Adipocyte (in vitro differentiated cells): ENCODE data around the gene TMED7.
"Not testable (repeated sequence)": the region's sequence is repeated elsewhere in the genome, so short reads cannot be mapped to it uniquely, and the experiment has no call there.

Source experiments
- DNase-seq: peaks from one replicate; pipeline ENCODE4 v3.0.0-alpha.2; 2015; ENCODE audit warnings: low read depth
- H3K27me3 ChIP-seq: replicated peaks from 2 replicates; pipeline ENCODE4 v1.7.0; 2013; ENCODE audit warnings: mild to moderate bottlenecking, low read length, moderate library complexity; ENCODE audit not compliant: control insufficient read depth, insufficient read depth
- H3K36me3 ChIP-seq: 2 replicates; pipeline ENCODE4 v1.7.0; 2013; ENCODE audit warnings: low read length, mild to moderate bottlenecking, moderate library complexity; ENCODE audit not compliant: control insufficient read depth, insufficient read depth, severe bottlenecking
- H3K4me1 ChIP-seq: 2 replicates; pipeline ENCODE4 v1.7.0; 2013; ENCODE audit warnings: mild to moderate bottlenecking, low read length, moderate library complexity; ENCODE audit not compliant: control insufficient read depth, insufficient read depth
- H3K4me3 ChIP-seq: 2 replicates; pipeline ENCODE4 v1.7.0; 2013; ENCODE audit warnings: mild to moderate bottlenecking, low read length, moderate library complexity
- H3K9ac ChIP-seq: 2 replicates; pipeline ENCODE4 v1.7.0; 2013; ENCODE audit warnings: mild to moderate bottlenecking, low read length, moderate library complexity
- H3K9me3 ChIP-seq: 2 replicates; pipeline ENCODE4 v1.7.0; 2013; ENCODE audit warnings: mild to moderate bottlenecking, low read length, moderate library complexity; ENCODE audit not compliant: control insufficient read depth

TMED7 gene

DNA sequence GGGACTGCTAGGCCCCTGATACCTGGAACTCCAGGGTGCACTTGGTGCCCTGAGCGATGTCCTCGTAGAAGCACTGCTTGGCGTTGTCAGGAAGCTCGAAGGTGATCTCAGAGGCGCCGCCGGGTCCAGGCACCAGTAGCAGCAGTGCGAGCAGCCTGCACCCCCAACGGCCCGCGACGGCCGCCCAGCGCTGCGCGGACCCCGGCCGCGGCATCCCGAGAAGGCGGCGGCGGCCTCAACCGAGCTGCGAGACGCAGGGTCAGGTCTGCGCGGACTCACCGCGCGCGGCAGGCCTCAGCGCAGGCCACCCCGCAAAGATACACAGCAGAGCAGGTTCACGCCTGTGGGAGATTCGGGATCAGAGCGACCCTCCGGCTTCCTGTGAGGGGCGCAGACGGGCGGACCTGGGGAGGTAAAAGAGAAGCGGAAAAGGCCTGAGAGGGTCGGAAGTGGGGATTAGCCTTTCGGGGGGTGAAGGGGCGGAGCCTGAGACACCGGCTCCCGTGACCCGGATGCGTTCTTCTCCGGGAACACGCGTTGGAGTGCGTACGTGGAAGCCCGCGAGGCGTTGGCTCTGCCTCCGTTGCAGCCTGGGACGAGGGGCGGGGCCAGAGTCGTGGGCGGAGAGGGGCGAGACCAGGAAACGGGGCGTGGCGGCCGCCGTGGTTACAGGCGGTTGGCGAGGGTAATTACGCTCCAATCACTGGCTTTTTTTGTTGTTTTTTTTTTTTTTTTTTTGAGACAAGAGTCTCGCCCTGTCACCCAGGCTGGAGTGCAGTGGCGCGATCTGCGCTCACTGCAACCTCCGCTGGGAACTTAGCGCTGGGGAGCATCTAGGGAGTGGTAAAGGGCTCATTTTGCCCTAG is at the start of gene TMED7:
Gene TMED7, minus strand, starts transcription at position 458 of the 866 bp plus-strand sequence. Its CDS starts 244 bp downstream, at position 214.
- Histone ChIP-seq H3K36me3 (no peaks in the 10 kb centered on the region), H3K27me3 (no peaks in the 10 kb centered on the region), H3K4me1 (peaks cover 42% of the 10 kb centered on the region), H3K9ac (peak within 1 kb of the TSS; percentile 97), H3K9me3 (no peaks in the 10 kb centered on the region), H3K4me3 (peak within 1 kb of the TSS; percentile 97)
- DNase-seq, result peak; percentile 100

DNA sequence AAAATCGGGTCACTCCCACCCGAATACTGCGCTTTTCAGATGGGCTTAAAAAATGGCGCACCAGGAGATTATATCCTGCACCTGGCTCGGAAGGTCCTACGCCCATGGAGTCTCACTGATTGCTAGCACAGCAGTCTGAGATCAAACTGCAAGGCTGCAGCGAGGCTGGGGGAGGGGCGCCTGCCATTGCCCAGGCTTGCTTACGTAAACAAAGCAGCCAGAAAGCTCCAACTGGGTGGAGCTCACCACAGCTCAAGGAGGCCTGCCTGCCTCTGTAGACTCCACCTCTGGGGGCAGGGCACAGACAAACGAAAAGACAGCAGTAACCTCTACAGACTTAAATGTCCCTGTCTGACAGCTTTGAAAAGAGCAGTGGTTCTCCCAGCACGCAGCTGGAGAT is 48.9 kb upstream of the TMED7 start:
- H3K4me1 ChIP-seq, H3K9ac ChIP-seq, H3K27me3 ChIP-seq, H3K36me3 ChIP-seq, H3K4me3 ChIP-seq, DNase-seq, H3K9me3 ChIP-seq: not testable (repeated sequence)

DNA sequence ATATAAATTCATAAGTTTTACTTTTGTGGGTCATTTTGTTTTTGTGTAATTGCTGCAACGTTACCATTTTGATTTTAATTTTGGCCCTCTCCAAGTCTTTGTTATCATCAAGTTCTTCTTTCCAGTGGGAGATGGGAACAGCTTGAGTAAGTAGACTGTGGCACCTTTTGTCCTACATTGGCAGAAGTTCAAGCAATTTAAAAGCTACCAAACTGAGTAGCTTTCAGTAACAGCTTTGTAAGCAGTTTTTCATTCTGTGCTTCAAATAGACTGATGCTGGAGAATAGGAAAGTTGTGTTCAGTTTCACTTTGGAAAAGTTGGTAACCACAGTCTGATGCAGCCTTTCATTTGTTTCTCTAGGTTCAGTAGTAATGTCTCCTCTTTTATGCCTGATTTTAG is 47.8 kb upstream of the TMED7 start:
- no peaks in the 10 kb centered on the region for H3K4me1 ChIP-seq
- H3K4me3 ChIP-seq, result no peak overlapping the region

DNA sequence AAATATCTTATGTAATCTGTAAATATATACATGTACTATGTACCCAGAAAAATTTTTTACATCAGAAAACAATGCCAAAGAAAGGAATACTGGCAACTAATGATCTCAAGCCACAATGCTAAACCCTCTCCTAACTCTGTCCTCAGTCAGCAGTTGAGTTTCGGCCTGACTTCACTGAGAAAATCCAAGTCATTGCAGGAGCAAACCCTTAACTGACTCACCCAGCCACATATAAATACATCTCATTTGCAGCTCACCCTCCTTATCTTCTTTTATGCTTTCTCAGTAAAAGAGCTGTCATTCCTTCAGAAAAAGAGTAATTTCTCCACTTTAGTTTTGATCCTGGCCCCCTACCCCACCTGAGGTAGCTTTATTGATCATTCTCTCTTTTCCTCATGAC is 46.1 kb upstream of the TMED7 start:
- Histone ChIP-seq H3K9me3 (peaks cover 24% of the 10 kb centered on the region), H3K36me3 (no peaks in the 10 kb centered on the region), H3K4me3 (no peak overlapping the region), H3K27me3 (no peaks in the 10 kb centered on the region), H3K9ac (no peak overlapping the region), H3K4me1 (no peaks in the 10 kb centered on the region)
- no peak for DNase-seq

More for the DNA sequence above, 47.8 kb upstream of the TMED7 start:
- peaks cover 10% of the 10 kb centered on the region for H3K9me3 ChIP-seq
- no peaks in the 10 kb centered on the region for H3K27me3 ChIP-seq
- no peak overlapping the region for H3K9ac ChIP-seq
- no peaks in the 10 kb centered on the region for H3K36me3 ChIP-seq
- DNase-seq, result no peak

DNA sequence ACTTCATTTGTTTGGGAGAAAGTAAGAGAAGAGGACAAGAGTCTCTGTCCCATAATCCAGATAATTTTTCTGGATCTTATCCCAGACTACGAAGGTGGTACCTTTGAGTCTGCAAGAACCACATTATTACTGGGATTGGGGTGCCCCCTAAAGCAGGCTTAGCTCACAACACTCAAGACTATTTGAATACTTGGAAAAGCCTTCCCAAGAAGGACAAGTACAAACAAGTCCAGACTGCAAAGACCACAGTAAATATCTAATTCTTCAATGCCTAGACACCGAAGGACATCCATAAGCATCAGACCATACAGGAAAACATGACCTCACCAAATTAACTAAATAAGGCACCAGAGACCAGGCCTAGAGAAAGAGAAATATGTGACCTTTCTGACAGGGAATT is 40.2 kb upstream of the TMED7 start:
- Histone ChIP-seq H3K9me3 (peaks cover 34% of the 10 kb centered on the region), H3K36me3 (no peaks in the 10 kb centered on the region), H3K9ac (no peak overlapping the region), H3K4me1 (peaks cover 7% of the 10 kb centered on the region), H3K4me3 (no peak overlapping the region), H3K27me3 (no peaks in the 10 kb centered on the region)
- no peak for DNase-seq

DNA sequence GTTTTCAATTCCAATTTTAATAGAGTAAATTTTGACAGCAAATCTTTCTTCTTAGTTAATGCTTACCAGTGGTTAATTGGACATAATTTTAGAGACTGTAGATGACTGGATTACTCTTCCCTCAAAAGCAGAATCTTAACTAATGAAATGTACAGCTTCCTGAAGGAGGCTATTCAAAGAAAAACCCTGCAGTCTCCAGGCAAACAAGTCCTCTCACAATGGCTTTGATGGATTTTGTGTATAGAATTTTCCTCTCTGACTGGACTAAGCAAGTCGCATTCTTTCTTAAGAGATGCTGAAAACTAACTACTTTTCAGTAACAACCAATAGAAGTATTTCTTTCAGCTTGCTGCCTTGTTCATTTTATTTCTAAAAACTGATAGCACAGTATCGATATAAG is 35.7 kb upstream of the TMED7 start:
- Histone ChIP-seq H3K4me1 (peaks cover 27% of the 10 kb centered on the region), H3K27me3 (no peaks in the 10 kb centered on the region), H3K4me3 (no peak overlapping the region), H3K9me3 (peaks cover 17% of the 10 kb centered on the region), H3K9ac (peak overlapping the region; percentile 21), H3K36me3 (no peaks in the 10 kb centered on the region)
- DNase-seq, result no peak

DNA sequence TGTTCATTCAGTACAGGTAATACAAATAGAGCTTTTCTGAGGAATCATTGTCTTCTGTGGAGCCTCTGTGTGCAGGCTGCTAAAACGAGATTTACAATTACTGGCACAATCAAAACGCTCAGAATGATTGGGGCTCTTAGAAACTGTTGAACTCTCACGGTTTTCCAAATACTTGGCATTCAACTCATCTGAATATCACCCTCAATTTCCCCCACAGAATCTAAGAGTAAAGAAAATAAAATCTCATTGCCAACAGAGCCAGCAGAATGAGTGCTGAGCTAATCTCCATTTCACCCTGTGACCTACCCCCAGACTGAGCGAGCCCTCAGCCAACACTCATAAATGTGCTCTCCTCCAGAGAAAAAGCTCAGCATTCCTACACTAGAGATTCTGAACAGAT is 35.3 kb upstream of the TMED7 start:
- Histone ChIP-seq H3K4me3 (no peak overlapping the region), H3K9ac (peak overlapping the region; percentile 21), H3K36me3 (no peaks in the 10 kb centered on the region), H3K9me3 (peaks cover 13% of the 10 kb centered on the region), H3K4me1 (peaks cover 32% of the 10 kb centered on the region), H3K27me3 (no peaks in the 10 kb centered on the region)
- peak; percentile 30 for DNase-seq

DNA sequence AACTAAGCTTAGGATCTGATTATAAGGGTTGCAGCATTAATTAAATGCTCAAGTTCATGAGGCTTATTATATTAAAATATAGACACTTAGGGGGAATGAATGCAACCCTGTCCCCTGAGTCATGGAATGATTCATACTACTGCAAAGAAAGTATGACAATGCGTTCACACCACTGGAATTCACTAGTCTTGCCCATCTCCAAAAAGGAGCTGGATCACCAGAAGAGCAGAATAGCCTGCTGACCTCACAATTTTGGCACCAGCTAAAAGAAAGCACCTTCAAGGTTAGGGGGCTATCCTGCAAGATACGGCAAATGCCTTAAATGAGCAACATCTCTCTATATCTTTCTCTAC is 32.0 kb upstream of the TMED7 start:
- Histone ChIP-seq H3K9me3 (peaks cover 11% of the 10 kb centered on the region), H3K9ac (peak overlapping the region; percentile 6), H3K36me3 (no peaks in the 10 kb centered on the region), H3K4me3 (no peak overlapping the region), H3K27me3 (no peaks in the 10 kb centered on the region), H3K4me1 (peaks cover 33% of the 10 kb centered on the region)
- DNase-seq, result peak; percentile 72

DNA sequence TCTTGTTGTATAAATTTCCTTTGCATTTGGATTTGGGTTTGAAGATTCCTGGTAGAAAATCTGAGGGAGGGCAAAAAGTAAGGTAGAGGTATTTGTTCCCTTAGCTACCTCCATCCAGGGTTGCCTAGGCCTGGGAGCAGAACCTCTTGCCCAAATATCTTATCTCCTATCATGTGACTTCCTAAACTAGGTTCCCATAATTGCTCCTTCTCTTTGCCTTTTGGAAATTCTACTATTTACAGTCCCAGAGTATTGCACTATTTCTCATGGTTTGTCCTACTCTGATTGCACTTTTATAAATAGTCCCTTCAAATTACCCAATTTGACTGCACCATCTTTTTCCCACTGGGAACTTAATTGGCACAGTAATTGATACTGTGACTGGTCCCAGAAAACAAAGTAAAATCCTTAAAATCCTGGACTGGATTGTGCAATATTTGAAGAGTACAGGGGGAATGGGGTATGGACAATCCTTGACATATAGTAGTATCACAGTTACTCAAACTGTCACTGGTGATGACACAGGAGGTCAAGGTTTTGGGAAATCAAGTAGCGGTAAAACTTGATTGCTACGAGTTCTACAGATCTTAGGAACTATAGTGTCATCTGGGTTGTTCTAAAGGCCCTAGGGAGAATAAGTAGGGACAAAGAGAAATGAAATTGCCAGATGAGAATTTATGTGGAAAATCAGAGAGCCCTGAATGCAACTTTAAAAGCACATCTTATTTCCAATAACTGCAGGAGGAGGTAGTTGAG is 31.5 kb upstream of the TMED7 start:
- H3K9me3 ChIP-seq, result peaks cover 11% of the 10 kb centered on the region
- no peak for DNase-seq
- peak overlapping the region; percentile 2 for H3K4me3 ChIP-seq
- no peaks in the 10 kb centered on the region for H3K27me3 ChIP-seq
- no peaks in the 10 kb centered on the region for H3K36me3 ChIP-seq
- H3K4me1 ChIP-seq, result peaks cover 33% of the 10 kb centered on the region
- peak overlapping the region; percentile 44 for H3K9ac ChIP-seq

DNA sequence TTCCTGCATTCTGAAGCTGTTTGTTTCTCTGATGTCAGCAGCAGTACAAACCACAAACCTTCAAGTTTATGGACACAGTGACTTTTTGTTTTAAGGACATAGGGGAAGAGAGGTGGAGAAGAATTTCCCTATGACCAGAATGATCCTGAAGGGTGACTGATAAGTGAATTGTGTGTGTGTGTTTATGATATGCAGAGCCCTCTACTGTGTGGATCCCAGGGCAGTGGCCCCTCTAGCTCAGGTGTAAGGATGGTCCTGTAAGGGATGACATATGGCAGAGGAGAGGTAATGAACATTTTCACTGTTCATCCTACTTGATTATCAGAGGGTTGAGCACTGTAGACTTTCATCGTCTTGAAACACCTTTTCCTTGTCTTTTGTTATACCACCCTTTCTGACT is 30.6 kb upstream of the TMED7 start:
- H3K4me1 ChIP-seq, result peaks cover 30% of the 10 kb centered on the region
- no peaks in the 10 kb centered on the region for H3K27me3 ChIP-seq
- no peaks in the 10 kb centered on the region for H3K36me3 ChIP-seq
- H3K9ac ChIP-seq, result no peak overlapping the region
- no peak overlapping the region for H3K4me3 ChIP-seq
- H3K9me3 ChIP-seq, result peaks cover 11% of the 10 kb centered on the region
- no peak for DNase-seq

DNA sequence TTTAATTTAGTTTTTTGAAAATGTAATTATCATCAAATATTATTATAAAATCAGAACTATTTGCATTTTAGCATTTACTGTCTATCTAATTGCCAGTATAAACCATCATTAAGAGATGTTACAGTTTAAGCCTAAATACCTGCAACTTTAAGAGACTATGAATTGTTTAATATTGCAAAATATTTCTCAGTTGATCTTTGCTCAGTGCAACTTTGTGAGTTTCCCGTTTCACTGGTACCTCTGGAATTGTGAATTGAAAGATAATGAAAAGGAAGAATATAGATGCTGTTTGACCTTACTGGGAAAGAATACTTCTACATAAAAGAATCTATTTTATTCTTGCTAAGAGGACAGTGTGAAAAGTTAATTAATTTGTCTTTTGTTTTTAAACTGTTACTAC is 30.2 kb upstream of the TMED7 start:
- peaks cover 26% of the 10 kb centered on the region for H3K4me1 ChIP-seq
- no peaks in the 10 kb centered on the region for H3K36me3 ChIP-seq
- no peak for DNase-seq
- no peak overlapping the region for H3K4me3 ChIP-seq
- H3K9ac ChIP-seq, result no peak overlapping the region
- no peaks in the 10 kb centered on the region for H3K27me3 ChIP-seq
- H3K9me3 ChIP-seq, result peaks cover 11% of the 10 kb centered on the region
